Endothelial cell (in vitro differentiated cells): Measurements from ENCODE around the gene PPARGC1A. TPM values are rescaled to one million over a fixed set of nuclear protein-coding genes. Genes with fewer than 3 reads are reported as not detected.

Experiments used
- DNase-seq: peaks from one replicate; pipeline ENCODE4 v3.0.0; 2021; ENCODE audit warnings: low spot score
- H3K27ac Mint-ChIP-seq: one replicate; pipeline ENCODE4 v1.8.0; 2021; ENCODE audit warnings: mixed read lengths, inconsistent platforms; ENCODE audit not compliant: unreplicated experiment
- H3K27me3 Mint-ChIP-seq: one replicate; pipeline ENCODE4 v1.8.0; 2021; ENCODE audit warnings: mild to moderate bottlenecking, moderate library complexity, mixed read lengths, inconsistent platforms; ENCODE audit not compliant: unreplicated experiment
- H3K36me3 Mint-ChIP-seq: one replicate; pipeline ENCODE4 v1.8.0; 2021; ENCODE audit warnings: mild to moderate bottlenecking, low read depth, mixed read lengths, inconsistent platforms; ENCODE audit not compliant: unreplicated experiment
- H3K4me1 Mint-ChIP-seq: one replicate; pipeline ENCODE4 v1.8.0; 2021; ENCODE audit warnings: mild to moderate bottlenecking, mixed read lengths, inconsistent platforms; ENCODE audit not compliant: unreplicated experiment
- H3K4me3 Mint-ChIP-seq: one replicate; pipeline ENCODE4 v1.8.0; 2021; ENCODE audit warnings: mild to moderate bottlenecking, mixed read lengths, inconsistent platforms; ENCODE audit not compliant: unreplicated experiment
- H3K9me3 Mint-ChIP-seq: one replicate; pipeline ENCODE4 v1.8.0; 2021; ENCODE audit warnings: mixed read lengths, inconsistent platforms; ENCODE audit not compliant: unreplicated experiment
- CTCF ChIP-seq: fragments of 200-600 bp; sonication (generic); IDR thresholded peaks from one replicate; pipeline ENCODE4 v1.5.0; 2021; ENCODE audit warnings: antibody characterized with exemption; ENCODE audit not compliant: unreplicated experiment
- total RNA-seq: library from RNA; stranded (reverse); fragmentation: NEBNext Ultra II Directional; extraction: Animal tissue kit (Norgen Biotek cat#: 25700); gene quantifications from one replicate; pipeline ENCODE4 v1.2.1, GENCODE V29; 2021; ENCODE audit not compliant: unreplicated experiment

PPARGC1A gene
- total RNA-seq, 1 donor from 2014 or later = 11.4 TPM

GRCh38 chr4:23769406-23769805, 120.4 kb downstream of the PPARGC1A start:
- Mint-ChIP-seq H3K4me3 (no peak overlapping the region), H3K4me1 (no peaks in the 10 kb centered on the region), H3K36me3 (no peaks in the 10 kb centered on the region), H3K9me3 (no peaks in the 10 kb centered on the region), H3K27ac (no peak overlapping the region), H3K27me3 (peaks cover 2% of the 10 kb centered on the region)
- no peak for DNase-seq
- TF ChIP-seq CTCF = no peak

GRCh38 chr4:23768541-23768940, 121.3 kb downstream of the PPARGC1A start:
- peaks cover 2% of the 10 kb centered on the region for H3K27me3 Mint-ChIP-seq
- no peaks in the 10 kb centered on the region for H3K9me3 Mint-ChIP-seq
- H3K36me3 Mint-ChIP-seq = no peaks in the 10 kb centered on the region
- H3K27ac Mint-ChIP-seq = no peak overlapping the region
- TF ChIP-seq CTCF = no peak
- DNase-seq = no peak
- no peaks in the 10 kb centered on the region for H3K4me1 Mint-ChIP-seq
- H3K4me3 Mint-ChIP-seq = no peak overlapping the region

- Mint-ChIP-seq H3K9me3 (no peaks in the 10 kb centered on the region), H3K4me1 (no peaks in the 10 kb centered on the region), H3K36me3 (no peaks in the 10 kb centered on the region), H3K4me3 (no peak overlapping the region), H3K27ac (no peak overlapping the region), H3K27me3 (peaks cover 2% of the 10 kb centered on the region)
- TF ChIP-seq CTCF = no peak
- DNase-seq = no peak
These were observed 123.5 kb downstream of the PPARGC1A start for GRCh38 chr4:23766344-23766743.

- Mint-ChIP-seq H3K9me3 (no peaks in the 10 kb centered on the region), H3K27me3 (peaks cover 2% of the 10 kb centered on the region), H3K36me3 (no peaks in the 10 kb centered on the region), H3K4me3 (no peak overlapping the region), H3K27ac (no peak overlapping the region), H3K4me1 (no peaks in the 10 kb centered on the region)
- no peak for TF ChIP-seq CTCF
- DNase-seq = no peak
These were observed 126.3 kb downstream of the PPARGC1A start for GRCh38 chr4:23763559-23763958.

GRCh38 chr4:23762551-23762950, 127.3 kb downstream of the PPARGC1A start:
- Mint-ChIP-seq H3K27ac (no peak overlapping the region), H3K4me3 (no peak overlapping the region), H3K4me1 (no peaks in the 10 kb centered on the region), H3K9me3 (no peaks in the 10 kb centered on the region), H3K36me3 (no peaks in the 10 kb centered on the region), H3K27me3 (no peaks in the 10 kb centered on the region)
- TF ChIP-seq CTCF = no peak
- DNase-seq = no peak
